GM19324 (cell line): ENCODE data around the gene COL8A1.
"Not testable (repeated sequence)": the region's sequence is repeated elsewhere in the genome, so short reads cannot be mapped to it uniquely, and the experiment has no call there.

ENCODE experiments used
- ATAC-seq: cut with Tn5 transposase; IDR thresholded peaks from one replicate; pipeline ENCODE4 v1.9.1; 2021; ENCODE audit warnings: mild to moderate bottlenecking, moderate library complexity; ENCODE audit not compliant: unreplicated experiment, low FRiP score

The COL8A1 gene

DNA sequence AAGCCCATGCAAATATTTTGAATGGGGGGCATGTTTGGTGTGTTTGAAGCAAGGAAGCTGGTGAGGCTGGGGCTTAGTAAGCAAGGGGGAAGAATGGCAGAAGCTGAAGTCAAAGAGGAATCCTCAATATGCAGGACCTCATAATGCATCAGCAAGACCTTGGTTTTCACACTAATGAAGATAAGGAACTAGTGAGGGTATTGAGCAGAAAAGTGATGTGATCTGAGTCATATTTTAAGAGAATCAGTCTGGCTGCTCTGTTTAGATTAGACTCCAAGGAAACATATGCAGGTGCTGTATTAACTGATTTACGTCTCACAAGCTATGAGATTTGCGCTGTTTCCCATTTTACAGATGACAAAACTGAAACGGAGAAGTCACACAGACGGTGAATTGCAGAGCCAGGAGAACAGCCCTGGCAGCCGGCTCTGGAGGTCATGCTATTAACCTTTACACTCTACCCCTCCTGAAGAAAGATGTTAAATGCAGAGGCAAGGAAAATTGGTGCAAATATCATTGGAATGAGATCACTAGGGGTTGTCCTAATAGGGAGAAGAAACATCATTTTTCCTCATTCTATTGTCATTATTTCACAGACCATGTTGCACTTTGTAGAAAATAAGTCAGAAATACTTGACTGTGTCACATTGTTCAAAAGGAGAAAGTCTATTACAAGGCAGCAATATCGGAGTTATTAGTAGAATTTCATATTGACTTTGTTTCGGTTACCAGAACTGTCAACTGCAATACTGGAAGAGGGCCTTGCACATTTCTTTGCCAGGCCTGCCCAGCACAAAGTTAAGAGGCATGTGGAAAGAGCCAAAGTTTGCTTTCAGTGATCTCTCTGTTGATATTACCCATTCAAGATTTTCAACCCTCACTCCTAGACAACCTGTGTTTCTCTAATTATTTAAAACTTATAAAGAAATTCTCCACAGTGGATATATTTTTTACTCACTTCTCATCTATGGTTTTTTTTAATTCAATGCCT lies 64.9 kb downstream of the COL8A1 start:
- ATAC-seq: no peak

DNA sequence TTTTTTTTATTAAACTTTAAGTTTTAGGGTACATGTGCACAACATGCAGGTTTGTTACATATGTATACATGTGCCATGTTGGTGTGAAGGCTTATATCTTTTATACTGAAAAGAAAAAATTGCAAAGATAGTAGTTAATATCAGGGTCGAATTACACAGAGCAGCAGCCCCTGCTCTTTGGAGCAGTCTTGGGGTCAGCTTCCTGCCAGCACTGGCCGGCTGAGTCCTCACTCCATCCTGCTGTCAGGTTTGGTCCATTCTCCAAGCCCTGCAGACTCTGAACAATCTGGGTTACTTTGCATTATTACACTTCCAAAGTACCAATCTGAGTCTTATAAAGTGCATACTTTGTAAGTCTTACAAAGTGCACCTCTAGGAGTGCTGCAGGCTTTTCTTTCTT lies 66.0 kb downstream of the COL8A1 start:
- no peak for ATAC-seq

DNA sequence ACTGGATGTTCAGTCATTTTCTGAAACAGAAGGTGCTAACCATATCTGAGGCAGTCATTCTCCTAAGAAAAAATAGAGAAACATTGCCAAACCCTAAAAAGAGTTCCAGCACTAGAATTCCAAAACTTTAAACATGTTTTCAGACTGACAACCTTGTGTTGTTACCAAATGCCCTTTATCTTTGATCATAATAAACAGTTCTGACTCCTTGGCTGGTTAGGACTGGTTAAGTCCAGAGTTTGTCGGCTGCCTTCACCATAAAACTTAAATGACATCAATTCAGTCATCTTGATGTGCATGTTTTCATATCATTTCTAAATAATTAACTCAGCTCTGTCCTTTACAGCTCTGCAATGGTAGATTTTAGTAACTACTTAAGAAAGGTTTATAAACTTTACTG lies 68.0 kb downstream of the COL8A1 start:
- ATAC-seq: no peak

DNA sequence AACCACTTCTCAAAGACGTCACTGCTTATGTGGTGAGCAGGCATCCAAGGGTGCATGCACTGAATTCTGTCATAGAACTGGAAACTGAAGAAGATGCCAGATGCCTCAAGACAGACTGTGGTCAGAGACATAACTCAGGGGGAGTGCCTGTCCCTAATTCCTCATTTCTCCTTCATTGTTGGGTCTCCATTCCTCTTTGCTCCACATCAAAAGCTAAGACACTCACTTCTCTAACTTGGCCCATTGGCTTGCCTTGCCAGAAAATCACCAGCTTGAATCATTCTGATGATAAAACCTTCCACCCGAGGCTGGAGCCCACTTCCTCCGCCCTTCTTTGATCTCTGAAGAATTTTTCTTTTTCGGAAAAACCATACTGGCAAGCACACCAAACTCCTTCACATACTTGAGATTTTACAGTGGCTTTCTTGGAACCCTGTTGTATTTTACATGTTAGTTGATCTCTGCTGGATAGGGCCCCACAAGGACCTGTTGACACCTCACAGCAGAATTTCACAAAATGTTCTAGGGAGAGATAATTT lies 69.9 kb downstream of the COL8A1 start:
- ATAC-seq: no peak

- ATAC-seq: no peak
Measured at GRCh38 chr3:99709686-99710085, 71.3 kb downstream of the COL8A1 start.

DNA sequence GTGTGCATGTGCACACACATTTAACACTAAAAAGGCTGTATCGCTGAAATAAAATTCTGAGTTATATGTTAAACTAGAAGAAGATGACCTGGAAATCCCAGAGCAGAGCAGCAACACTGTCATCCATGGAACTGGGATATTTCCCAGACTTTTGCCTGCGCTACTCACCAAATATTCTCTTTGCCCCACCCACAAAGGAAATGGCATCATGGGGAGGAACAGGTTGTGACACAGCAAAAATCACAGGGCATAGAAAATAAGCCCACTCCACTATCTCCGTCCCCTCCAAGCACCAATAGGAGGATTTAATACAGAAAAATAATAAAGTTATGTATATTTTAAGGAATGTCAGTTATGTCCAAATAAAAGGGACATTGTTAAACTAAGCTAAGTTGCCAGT lies 71.7 kb downstream of the COL8A1 start:
- no peak for ATAC-seq

- no peak for ATAC-seq
Measured at GRCh38 chr3:99711351-99711750, 73.0 kb downstream of the COL8A1 start.

GRCh38 chr3:99712291-99712954 lies 74.0 kb downstream of the COL8A1 start:
- no peak for ATAC-seq

DNA sequence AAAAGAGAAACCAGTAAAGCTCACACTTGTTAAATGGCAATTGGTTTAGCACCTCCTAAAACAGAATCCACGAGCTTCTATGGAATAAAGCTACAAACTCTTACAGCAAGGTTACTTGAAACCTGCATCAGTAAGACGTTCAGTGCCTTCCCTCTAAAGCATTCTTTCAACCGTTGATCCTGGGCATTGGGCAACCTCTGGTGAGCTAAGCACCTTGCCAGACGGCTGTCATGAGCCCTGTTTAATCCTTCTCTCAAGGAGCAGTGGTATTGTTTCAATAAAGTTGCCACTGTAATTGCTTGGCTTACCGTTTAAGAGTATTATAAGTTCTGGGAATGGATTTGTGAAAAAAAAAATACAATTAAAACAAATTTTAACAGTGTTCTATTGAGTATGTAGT lies 75.0 kb downstream of the COL8A1 start:
- ATAC-seq: no peak

DNA sequence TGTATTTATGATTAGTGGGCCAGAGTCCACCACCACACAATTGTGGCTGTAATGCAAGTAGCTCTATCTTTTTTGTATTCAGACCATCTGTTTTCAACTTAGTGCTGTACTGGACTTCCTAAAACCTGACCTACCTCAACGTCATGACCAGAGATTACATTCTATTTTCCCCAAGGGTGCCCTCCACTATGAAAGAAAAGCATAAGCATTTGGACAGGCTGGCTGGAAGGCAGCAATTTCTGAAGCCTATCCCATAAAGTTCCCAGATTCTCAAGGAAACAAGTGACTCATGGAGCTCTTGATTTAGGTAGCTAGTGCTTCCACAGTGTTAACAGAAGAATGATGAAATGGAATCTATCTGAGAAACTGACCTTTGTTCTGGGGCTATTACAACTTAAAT lies 75.8 kb downstream of the COL8A1 start:
- ATAC-seq: no peak

GRCh38 chr3:99714575-99714974 lies 76.2 kb downstream of the COL8A1 start:
- ATAC-seq: no peak

DNA sequence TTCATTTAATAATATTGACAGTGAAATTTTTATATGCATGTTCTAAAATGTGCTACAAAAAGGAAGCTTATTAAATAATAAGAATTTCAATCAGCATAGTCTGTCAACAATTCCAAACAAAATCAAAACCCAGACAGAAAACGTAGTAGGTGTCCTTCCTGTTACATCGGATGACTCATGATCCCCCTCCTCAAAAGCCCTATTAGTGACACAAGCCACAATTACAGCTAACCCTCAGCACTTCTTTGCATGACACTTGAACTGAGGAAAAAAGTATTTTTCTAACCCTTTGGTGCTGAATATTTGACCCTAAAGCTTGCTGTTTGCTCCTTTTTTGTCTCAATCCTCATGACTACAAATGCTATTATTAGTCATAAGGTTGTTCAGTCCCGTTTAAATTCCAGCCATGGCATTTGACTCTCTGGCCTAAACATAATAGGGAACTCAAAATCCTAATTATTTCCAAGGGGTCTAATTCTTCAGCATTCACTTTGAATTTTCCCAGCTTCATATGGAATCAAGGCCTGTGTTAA lies 78.1 kb downstream of the COL8A1 start:
- ATAC-seq: no peak

GRCh38 chr3:99720985-99721632 lies 82.7 kb downstream of the COL8A1 start:
- ATAC-seq: no peak

- no peak for ATAC-seq
Measured at GRCh38 chr3:99721633-99722007, 83.2 kb downstream of the COL8A1 start.

- no peak for ATAC-seq
Measured at GRCh38 chr3:99724276-99724675, 85.9 kb downstream of the COL8A1 start.

DNA sequence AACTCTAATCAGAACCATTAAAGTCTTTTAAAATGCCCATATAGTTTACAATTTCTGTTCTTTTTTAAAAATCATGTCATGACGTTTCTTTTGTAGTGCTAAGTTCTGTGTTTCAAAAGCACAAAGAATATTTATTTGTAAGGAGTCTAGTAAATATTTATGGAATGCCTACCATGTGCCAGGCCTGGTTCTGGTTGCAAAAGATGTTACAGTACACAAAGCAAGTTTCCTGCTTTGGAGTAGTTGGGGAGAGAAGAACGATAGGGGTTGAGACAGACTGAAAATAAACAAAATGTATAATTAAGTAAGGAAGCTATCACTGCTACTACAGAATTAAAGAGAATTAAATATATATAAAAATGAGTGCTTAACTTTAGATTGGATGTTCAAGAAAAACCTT lies 92.5 kb downstream of the COL8A1 start:
- no peak for ATAC-seq

GRCh38 chr3:99731499-99731898 lies 93.1 kb downstream of the COL8A1 start:
- ATAC-seq: no peak

- not testable (repeated sequence) for ATAC-seq
Measured at GRCh38 chr3:99740371-99740770, 102.0 kb downstream of the COL8A1 start.

DNA sequence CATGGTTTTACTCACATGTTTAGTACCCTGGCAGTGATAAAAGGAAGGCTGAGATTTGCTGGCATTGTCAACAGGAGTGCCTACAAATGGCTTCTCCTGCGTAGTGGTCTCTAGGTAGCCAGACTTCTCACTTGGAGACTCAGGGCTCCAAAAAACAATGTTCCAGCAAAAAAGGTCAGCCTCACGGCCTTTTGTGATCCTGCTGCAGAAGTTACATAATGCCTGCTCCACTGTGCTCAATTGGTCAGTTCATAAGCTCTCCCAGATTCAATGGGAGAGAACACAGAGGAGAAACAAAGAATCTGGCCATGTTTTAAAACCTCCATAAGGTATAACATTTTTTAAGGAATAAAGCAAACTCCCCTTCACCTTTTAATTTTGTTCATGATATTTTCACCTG lies 103.2 kb downstream of the COL8A1 start:
- ATAC-seq: no peak

GRCh38 chr3:99747915-99748314 lies 109.5 kb downstream of the COL8A1 start:
- no peak for ATAC-seq

GRCh38 chr3:99751649-99752048 lies 113.3 kb downstream of the COL8A1 start:
- ATAC-seq: no peak
